HFF-Myc (cell line): Measurements from ENCODE around the gene PTRH1.

Experiments used
- DNase-seq: peaks from one replicate; pipeline ENCODE4 v3.0.0-alpha.2; 2011; ENCODE audit warnings: low read depth; ENCODE audit errors: extremely low read depth
- H3K4me3 ChIP-seq: replicated peaks from 2 replicates; pipeline ENCODE4 v1.5.1; 2011; ENCODE audit warnings: low read depth, mild to moderate bottlenecking, control low read depth, low read length
- CTCF ChIP-seq: IDR thresholded peaks from 2 replicates; pipeline ENCODE4 v1.5.1; 2012; ENCODE audit warnings: mild to moderate bottlenecking, low read depth, low read length, control low read depth; ENCODE audit errors: missing control alignments

Gene PTRH1

DNA sequence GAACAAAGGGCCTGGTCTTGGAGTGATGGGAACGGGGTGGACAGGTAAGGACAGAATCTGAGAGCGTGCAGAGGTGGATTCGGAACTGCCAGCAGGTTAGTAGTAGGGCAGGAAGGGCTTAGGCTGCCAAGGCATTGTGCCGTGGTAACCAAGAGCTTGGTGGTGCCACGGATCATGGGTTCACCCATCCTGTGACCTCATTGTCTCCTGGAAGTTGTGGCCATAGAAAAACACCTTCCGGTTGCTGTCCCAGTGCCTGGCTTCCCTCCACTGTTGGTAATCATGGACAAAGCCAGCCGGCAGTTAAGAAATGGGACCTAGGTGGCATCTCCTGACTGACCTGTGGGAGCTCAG lies 51.2 kb downstream of the PTRH1 start:
- DNase-seq: no peak
- H3K4me3 ChIP-seq: no peak overlapping the region
- TF ChIP-seq CTCF: no peak
